HG03521 (cell line): Measurements from ENCODE around the gene ZNF362.

Source experiments
- ATAC-seq: cut with Tn5 transposase; IDR thresholded peaks from one replicate; pipeline ENCODE4 v1.9.1; 2021; ENCODE audit warnings: mild to moderate bottlenecking, moderate library complexity; ENCODE audit not compliant: unreplicated experiment

The ZNF362 gene

DNA sequence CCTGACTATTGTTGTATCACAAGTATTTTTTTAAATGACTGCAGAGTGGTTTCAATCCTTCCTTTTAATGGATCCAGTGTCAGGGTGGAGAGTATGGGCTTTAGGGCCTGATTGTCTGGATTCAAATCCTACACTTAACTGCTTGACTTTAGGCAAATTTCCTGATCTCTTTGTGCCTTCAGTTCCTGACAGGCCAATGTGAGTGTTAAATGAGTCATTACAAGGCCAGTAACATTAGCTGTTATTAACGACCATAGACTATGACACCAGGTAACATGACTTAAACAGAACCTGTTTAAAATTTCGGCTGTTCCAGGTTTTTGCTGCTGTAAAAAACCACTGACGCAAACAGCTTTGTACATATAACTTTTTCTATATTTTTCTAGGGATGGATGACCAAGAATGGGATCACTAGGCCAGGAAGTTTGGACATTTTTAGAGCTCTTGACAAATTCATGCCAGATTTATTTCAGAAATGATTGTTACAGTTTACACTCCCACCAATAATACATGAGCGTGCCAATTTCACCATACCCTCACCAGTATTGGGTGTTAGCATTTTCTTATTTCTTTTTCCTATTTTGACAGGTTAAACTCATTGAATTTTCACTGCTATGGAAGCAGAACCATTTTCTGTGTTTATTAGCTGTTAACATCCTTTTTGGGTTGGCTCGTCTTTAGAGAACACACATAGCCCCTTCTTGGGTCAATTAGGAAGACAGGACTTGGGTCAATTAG, 11.3 kb downstream of the ZNF362 start:
- ATAC-seq, result no peak

DNA sequence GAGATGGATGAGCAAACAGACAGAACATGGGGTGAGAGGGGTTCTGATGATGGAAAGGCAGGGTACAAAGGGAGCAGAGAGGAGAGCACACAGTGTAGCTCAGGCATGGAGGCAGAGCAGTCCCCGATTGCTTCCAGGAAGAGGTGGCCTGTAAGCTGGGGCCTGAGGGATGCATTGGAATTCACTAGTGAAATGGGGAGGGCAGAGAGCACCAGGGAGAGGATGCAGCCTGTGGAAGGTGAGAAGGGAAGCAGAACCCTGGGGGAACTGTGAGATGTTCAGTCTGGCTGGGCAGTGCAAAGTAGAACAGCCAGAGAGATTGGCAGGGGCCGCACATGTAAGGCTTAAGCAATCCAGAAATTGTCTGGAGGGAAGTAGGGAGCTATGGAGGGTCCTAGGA, 12.2 kb downstream of the ZNF362 start:
- ATAC-seq, result no peak

DNA sequence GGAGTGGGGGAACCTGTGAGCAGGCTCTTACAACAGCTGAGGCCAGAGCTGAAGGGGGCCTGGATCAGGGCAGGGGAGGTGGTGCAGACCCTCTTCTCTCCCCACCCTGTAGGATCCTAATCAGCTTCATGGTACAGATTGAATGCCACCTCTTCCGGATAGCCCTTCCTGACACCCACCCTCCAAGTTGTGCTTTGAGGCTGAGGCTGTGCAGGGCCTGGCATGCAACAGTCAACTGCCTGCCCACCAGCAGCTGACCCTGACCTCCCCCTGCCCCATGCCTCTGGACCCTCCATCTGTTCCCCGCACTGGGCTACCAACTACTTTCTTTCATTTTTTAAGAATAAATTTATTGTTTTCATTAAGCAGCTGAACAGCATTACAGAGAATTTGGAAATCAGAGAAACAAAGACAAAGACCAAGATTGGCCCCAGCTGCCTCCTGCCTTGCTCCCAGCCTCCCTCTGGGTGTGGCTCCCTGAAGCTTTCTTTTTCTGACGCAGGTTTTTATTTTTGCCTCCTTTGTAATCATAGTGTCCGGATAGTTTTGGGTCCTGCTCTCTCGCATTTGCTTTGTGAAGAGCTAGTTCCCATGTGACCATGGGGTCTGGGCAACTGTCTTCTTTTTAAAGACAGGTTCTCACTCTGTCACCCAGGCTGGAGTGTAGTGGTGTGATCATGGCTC, 12.8 kb downstream of the ZNF362 start:
- no peak for ATAC-seq

DNA sequence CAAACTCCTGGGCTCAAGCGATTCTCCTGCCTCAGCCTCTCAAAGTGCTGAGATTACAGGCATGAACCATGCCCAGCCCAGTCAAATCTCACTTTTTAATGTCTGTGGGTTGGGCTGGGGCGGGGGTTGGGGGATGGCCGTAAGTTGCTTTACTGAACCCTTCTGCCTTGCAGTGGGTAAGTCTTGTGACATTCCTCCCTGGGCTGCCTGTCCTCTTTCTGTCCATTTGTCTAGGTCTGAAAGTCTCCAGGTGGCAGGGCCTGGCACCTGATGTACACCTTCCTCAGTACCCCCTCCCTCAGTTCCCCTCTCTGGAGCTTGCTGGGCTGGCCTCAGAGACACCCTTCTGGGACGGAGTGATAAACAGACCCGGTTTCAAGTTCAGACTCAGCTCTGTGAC, 13.3 kb downstream of the ZNF362 start:
- no peak for ATAC-seq

DNA sequence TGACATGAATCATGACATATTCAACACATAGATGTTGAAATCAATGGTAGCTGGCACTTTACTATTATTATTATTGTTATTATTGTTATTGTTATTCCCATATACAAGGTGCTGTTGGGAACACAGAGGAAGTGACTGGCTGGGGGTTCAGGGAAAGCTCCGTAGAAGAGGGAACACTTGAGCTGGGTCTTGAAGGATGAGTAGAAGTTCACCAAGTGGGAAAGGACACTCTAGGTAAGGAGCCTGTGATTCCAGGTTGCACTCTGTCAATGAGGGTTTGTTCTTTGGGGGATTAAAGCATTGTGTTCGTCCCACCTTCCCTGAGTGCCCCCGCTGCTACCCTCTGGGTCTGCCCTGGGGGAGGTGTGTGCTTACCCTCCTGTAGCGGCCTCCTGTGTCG, 14.1 kb downstream of the ZNF362 start:
- no peak for ATAC-seq

DNA sequence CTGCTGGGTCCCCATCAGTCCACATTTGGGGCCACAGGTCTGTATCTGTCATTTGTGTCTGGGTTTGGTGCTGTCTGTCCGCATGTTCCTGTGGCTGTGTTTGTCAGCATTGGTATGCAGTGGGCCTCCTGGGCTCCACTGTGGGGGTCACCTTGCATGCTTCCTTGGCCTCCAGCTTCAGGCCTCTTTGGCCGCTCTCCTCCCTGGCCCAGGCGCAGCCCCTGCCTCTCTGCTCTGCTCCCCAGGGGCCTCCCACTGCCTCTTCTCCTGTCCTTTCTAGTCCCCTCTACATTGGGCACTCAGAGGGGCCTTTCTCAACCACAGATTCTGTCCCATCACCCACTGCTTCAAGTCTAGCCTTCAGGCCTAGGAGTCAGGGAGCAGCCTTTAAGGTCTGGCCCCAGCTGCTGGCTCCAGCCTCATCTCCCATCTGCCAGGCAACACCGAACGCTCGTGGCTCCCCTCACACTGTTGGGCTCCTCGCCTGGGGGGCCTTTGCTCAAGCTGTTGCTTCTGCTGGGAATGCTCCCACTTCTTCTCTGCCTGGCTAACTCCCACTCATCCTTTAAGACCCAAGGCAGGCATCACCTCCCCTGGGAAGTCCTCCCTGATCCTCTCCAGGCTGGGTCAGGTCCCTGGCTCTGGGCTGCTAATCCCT, 14.6 kb downstream of the ZNF362 start:
- ATAC-seq, result no peak

DNA sequence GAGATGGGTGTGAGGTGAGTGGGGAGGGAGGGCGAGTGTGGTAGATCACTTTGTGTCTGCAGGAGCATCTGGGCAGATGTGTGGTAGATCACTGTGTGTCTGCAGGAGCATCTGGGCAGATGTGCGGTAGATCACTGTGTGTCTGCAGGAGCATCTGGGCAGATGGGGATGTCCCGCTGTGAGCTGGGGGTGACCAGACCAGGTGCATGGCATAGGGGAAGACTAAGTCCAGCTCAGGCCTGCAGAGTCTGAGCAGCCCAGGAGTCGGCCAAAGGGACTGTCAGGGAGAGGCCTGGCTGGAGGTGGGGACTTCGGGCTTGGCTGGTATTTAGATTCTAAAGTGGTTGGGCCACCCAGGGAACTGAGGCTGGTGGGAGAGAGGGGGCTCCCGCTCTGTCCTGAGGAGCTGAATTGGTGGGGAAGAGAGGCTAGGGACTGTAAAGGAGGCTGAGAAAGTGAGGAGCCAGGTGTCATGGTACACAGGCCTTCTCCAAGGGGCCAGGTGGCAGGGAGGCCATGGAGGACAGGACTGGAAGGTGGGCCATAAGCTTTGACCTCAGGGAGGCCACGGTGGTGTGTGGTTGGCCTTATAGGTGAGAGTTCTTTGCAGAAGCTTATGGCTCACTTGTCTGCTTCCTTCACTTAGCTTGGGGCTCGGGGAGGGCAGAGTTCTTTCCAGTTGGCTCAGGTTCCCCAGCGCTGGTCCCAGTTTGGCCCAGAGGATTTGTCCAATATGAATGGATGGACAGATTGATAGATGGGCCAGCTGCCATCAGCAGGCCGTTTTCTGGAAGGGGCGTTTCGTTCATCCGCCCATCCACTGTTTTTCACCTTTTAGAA, 15.6 kb downstream of the ZNF362 start:
- ATAC-seq, result no peak

DNA sequence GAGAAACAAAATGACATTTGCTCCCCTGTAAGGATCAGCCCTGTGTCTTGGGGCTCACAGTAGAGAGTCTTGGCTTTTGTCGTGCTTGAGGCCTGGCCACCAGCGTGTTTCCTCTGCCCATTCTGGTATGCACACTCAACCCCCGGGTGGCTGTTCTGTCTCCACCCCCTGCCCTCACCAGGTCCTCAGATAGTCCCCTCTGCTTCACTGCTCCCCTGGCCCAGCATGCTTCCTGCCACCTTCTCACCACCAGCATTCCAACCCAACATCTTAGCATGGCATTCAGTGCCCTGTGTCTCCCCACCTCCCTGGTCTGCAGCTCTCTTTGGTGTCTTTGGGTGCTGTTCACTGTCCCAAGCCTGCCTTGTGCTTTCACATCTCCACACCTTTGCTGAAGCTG, 16.2 kb downstream of the ZNF362 start:
- no peak for ATAC-seq

DNA sequence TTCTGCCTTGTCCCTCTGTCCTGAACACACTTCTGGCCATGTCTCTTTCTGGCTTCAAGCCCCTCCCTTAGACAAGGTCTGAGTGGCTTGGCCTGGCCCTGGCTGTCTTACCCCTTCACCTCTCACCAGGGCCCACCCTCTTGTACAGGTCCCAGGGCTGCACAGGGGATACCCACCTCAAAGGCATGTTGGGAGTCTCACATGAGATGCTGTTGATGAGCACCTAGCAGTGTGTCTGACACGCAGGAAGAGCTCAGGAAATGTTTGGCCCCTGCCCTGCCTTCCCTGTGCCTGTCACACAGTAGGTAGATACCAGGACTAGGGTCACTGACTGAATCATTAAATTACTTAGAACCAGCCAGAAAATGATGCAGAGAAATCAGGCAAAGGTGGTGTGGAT, 16.6 kb downstream of the ZNF362 start:
- ATAC-seq, result no peak

DNA sequence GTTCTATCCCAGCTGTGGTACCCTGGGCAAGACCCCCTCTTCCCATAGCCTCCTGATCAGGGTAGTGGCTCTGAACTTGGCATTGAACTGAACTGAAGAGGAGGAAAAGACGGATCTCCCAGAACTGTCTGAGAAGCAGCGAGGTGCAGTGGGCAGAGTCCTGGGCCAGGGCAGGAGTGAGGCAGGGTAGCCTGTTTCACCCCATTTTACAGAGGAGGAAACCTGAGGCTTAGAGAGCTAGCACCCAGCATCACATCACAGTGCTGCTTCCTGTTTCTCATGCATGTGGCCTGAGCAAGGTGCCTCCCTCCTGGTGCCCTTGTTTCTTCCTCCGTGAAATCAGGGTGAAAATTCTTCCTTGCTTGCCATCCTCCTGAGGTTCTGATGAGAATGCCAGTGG, 17.1 kb downstream of the ZNF362 start:
- no peak for ATAC-seq

DNA sequence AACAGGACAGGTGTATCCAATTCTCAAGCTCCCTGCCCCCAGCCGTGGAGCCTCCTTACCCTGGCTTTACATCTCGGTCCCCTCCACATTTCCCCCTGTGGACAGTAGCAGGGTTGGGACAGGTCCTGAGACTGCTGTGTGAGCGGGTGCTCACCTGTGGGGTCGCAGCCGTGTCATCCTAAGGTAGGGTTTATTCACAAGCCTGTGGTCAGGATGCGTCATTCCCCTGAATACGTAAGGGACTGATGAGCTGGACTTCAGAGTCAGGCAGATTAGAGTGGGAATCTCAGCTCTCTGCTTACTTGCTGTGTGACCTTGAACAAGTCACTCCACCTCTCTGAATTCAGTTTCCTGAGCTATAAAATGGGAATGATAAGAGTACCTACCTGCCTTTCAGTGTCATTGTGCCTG, 17.7 kb downstream of the ZNF362 start:
- no peak for ATAC-seq

DNA sequence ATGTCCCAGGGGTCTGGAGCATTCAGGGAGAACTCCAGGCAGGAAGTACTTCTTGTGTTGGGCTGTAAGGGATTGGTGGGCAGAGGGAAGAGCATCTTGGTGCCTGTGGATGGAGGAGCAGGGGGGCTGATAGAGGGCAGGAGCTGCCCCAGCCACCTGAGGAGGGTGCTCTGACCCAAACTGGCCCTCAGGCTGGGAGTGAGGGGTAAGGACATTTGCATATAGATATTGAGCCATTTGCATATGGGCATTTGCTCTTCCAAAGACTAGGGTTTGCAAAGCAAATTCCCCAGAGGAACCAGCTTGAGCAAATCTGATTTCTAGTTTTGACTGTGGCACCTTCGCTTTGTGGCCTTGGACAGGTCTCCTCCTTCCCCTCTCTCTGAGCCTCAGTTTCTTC, 18.2 kb downstream of the ZNF362 start:
- ATAC-seq, result no peak

DNA sequence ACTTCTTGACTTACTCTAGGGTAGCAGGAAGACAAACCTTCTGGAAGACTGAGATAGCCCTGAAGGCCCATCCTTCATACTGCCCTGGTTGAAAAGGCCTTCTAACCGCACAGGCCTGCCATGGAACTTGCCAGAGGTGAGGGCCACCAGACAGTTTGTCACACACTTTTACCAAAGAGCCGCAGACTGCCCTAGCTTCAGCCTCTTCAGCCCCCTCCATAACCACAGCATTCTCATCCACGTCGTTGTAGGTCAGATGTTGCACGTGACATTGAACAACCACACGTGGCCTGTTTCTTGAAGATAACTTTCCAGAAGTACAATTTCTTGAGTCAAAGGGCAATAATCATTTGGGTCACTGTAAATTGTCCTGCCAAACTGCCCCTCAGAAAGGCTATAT, 18.9 kb downstream of the ZNF362 start:
- no peak for ATAC-seq

DNA sequence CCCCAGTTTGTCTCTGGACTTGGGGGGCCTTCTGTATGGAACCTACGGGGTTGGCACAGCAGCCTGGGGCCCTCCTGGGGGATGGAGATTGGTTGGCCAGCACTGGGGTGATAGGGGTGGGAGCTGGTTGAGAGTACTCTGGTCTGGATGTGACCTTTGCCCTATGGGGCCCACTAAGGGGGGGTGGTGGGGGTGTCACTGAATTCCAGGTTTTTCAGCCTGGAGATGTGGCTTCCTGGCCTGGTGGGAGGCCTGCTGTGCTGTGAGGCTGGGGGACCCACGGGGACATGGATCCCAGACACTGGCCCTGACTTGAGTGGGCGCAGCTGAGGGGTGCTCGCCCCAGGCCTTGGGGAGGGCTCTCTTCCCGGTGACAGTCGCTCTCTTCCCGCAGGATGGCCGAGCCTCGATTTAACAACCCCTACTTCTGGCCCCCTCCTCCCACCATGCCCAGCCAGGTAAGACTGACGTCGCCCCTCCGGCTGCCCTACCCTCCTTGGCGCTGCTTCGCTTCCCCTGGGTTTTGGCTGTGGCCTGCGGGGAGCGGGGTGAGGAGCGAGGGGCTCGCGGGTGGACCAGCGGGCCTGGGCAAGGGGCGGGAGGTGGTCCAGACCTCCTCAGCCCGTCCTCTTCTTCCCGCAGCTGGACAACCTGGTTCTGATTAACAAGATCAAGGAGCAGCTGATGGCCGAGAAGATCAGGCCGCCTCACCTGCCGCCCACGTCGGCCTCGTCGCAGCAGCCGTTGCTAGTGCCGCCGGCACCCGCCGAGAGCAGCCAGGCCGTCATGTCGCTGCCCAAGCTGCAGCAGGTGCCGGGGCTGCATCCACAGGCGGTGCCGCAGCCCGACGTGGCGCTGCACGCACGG, 19.6 kb downstream of the ZNF362 start:
- no peak for ATAC-seq

DNA sequence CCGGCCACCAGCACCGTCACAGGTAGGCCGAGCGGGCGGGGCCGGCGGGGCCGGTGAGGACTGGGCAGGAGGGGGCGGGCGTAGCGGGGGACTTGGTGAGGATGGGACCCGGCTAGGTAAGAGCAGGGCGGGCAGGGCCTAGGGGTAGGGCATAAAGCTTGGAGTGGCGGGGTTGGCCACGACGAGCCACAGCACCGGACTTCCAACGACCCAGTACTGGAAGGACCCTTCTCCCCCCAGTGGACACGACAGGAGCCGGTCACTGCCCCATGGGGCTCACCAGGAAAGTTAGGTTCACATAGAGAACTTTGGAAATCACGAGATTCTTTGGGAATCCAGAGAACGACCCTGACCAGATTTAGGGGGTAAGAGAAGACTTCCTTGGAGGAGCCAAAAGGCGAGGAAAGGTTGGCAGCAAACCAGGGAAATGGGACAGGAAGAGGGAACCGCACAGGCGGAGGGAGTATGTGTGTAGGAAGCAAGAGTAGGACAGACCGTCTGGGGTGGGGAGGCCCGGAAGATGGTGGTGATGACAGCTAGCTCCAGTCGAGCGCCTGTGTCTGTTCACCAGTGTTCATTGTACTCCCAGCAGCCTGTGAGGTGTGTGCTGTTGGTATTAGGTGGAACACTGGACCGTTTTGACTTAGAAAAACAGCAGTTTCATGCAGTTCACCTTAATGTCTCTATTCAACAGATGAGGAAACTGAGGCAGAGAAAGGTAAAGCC, 20.4 kb downstream of the ZNF362 start:
- no peak for ATAC-seq

DNA sequence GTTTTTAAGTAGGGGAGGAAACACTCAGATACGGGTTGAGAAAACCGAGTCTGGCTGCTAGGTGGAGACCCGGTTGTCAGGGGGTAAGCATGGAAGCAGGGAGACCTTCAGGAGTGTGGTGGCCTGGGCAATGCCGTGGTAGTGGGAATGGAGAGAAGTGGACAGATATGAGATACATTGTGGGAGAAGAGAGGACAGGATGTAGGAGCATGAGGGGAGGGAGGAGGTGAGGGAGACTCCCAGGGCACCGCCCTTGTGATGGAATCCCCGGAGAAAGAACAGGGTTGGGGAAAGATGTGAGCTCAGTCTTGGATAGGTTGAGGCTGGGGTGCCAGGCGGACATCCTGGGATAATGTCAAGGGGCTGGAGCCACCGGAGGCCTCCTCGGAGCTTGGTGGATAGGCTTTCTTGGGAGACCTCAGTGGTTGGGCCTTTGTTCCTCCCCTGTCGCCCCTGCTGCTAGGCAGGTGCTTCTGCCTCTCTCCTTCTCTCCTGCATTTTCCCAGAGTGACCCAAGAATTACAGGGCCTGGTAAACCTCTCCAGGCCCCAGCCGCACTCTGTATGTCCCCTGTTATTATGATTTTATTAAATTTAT, 21.3 kb downstream of the ZNF362 start:
- ATAC-seq, result no peak

DNA sequence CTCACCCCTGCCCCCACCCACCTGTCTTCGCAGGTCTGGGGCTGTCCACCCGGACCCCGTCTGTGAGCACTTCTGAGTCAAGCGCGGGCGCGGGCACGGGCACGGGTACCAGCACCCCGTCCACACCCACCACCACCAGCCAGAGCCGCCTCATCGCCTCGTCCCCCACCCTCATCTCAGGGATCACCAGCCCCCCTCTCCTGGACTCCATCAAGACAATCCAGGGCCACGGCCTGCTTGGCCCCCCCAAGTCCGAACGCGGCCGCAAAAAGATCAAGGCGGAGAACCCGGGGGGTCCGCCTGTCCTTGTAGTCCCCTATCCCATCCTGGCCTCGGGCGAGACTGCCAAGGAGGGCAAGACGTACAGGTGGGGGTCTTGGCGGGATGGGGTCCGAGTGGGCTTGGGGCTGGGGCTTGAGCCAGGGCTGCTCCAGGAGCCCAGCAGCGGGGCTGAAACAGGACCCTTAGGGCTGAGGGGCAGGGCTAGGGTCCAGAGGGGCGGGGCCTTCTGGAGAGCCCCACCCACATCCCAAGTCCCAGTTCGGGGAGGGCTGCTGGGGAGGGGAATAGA, 23.9 kb downstream of the ZNF362 start:
- ATAC-seq, result no peak

DNA sequence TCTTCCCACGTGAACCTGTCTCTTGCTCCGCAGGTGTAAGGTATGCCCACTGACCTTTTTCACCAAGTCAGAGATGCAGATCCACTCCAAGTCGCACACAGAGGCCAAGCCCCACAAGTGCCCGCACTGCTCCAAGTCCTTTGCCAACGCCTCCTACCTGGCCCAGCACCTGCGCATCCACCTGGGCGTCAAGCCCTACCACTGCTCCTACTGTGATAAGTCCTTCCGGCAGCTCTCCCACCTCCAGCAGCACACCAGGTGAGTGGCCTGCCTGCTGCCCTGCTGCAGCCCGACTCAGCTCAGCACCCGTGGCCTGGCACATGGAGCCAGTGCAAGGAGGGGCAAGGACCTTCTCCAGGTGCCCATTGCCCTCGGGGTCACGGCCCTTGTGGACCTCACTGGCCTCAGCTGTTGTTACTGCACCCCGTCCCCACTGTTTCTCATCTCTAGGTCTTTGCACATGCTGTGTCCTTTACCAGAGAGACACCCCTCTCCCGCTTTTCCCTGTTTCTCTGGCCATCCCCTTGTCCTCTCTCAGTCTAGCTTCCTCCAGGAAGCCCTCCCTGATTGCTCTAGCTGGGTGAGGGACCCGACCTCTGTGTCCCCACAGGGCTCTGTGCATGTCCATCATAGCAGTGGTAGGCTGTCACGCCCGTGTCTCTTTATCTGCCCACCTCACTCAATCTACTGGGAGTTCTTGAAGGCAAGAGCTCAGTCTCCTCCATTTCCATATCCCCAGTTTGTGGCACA, 25.4 kb downstream of the ZNF362 start:
- ATAC-seq, result no peak
